ENCODE data around the gene LRP1B.

DNA sequence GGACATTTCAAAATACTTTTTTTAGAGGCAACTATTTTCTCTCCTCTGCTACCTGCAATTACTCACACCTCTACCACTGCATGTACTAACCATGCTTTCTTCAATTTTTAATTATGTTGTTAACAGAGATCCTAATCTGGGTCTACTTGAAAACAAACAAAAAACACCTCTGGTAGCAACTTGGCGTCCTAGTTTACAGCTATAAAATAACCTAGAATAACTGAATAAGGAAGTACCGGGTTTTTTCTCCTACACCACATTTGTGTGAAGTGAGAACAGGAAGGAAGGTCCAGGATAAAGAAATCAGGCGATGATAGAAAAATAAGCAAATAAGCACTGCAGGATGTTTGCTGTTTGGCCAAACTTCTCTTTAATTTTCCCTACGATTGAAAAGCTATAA, 633.5 kb downstream of the LRP1B start:
- TF ChIP-seq, protein P1, sequence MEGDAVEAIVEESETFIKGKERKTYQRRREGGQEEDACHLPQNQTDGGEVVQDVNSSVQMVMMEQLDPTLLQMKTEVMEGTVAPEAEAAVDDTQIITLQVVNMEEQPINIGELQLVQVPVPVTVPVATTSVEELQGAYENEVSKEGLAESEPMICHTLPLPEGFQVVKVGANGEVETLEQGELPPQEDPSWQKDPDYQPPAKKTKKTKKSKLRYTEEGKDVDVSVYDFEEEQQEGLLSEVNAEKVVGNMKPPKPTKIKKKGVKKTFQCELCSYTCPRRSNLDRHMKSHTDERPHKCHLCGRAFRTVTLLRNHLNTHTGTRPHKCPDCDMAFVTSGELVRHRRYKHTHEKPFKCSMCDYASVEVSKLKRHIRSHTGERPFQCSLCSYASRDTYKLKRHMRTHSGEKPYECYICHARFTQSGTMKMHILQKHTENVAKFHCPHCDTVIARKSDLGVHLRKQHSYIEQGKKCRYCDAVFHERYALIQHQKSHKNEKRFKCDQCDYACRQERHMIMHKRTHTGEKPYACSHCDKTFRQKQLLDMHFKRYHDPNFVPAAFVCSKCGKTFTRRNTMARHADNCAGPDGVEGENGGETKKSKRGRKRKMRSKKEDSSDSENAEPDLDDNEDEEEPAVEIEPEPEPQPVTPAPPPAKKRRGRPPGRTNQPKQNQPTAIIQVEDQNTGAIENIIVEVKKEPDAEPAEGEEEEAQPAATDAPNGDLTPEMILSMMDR (IDR thresholded peaks at IDR 0.05) = no peak
- no peak for TF ChIP-seq POLR2A (IDR thresholded peaks at IDR 0.05)

All from thyroid gland (tissue), 4 donors.